ENCODE results near the gene VSTM4. TPM values are rescaled to one million over a fixed set of nuclear protein-coding genes. Genes with fewer than 3 reads are reported as not detected.

Gene VSTM4
- total and polyA plus RNA-seq, 9 of the 15 experiments (the other 6 are each of a cell fraction or from before 2014, with no cell fraction given), result 1.0 to 7.9 (median 3.0) TPM

GRCh38 chr10:49061667-49062066 lies 53.7 kb downstream of the VSTM4 start:
- BruUV-seq (replicated peaks), result no TSS peak
- in situ Hi-C loops (cut with MboI) (no loop called here), intact Hi-C loops (cut with micrococcal nuclease) (no loop called here)
- H2AFZ ChIP-seq (ENCODE audit: low read depth, low read length), result no peak overlapping the region
- ATAC-seq (no peak), DNase-seq (ENCODE audit: extremely low read depth in 1 of 4, low spot score in 3 of 4) (no peak), FAIRE-seq (no peak)
- no peak overlapping the region for H3K4me3 ChIP-seq
- H3K4me2 ChIP-seq (ENCODE audit: insufficient read depth, low read length), result no peak overlapping the region
- TF ChIP-seq ZNF24 (IDR thresholded peaks at IDR 0.05) (no peak), ZNF274 (IDR thresholded peaks at IDR 0.05; ENCODE audit: borderline replicate concordance, low read depth, low read length) (no peak), ZNF143 (CRISPR knock-in tag; IDR thresholded peaks at IDR 0.05) (no peak), ZNF740 (CRISPR knock-in tag; IDR thresholded peaks at IDR 0.05) (no peak), ZNF740 (tag; IDR thresholded peaks at IDR 0.05) (no peak), NUFIP1 (IDR thresholded peaks at IDR 0.05; ENCODE audit: partially characterized antibody) (no peak), ZNF507 (tag; conservative IDR thresholded peaks at IDR 0.05) (peak; percentile 92), CCNT2 (IDR thresholded peaks at IDR 0.05; ENCODE audit: borderline replicate concordance, extremely low read depth, insufficient read length, low read depth, low read length) (no peak), TRIM24 (IDR thresholded peaks at IDR 0.05) (no peak)
- H3K27me3 ChIP-seq (ENCODE audit: control insufficient read depth in 2 of 2, insufficient read depth in 2 of 2, low read length in 2 of 2), result no peaks in the 10 kb centered on the region
- H4K20me1 ChIP-seq (replicated peaks; ENCODE audit: control insufficient read depth, insufficient read depth, low read length), result no peaks in the 10 kb centered on the region
- no peaks in the 10 kb centered on the region for H3K79me2 ChIP-seq (ENCODE audit: control insufficient read depth, insufficient read depth, low read length)
- H3K4me1 ChIP-seq (replicated peaks in 1 of 2; ENCODE audit: control insufficient read depth in 2 of 2, insufficient read depth in 2 of 2, low read length in 2 of 2), result no peaks in the 10 kb centered on the region
- peaks cover 2% of the 10 kb centered on the region; the same call in 1 of the 3 replicates for H3K36me3 ChIP-seq (ENCODE audit: control insufficient read depth, insufficient read depth, low read length)
- ChIA-PET POLR2A (interaction anchor here (0.6 to 1.6 kb wide), 2 partner anchors 10 to 112 kb away, joined by 4 to 5 read pairs; no protein-coding TSS in a partner anchor), CTCF (ENCODE audit: low intra/inter-chr PET ratio) (no interaction called here)
- no peaks in the 10 kb centered on the region for H3K9me1 ChIP-seq (ENCODE audit: control insufficient read depth, insufficient read depth, low read length)
- 69% methylated on average over 1 of the region's 1 CpG for WGBS (ENCODE audit: insufficient coverage, low coverage, missing lambda C conversion rate)
- H3K9ac ChIP-seq (ENCODE audit: insufficient read depth in 1 of 2, low read depth in 2 of 2, low read length in 2 of 2), result no peak overlapping the region
- no peak overlapping the region for H3K27ac ChIP-seq (ENCODE audit: extremely low read depth, low read depth, low read length)
- 0 out of 2 replicates have a peak, but pooled peaks cover 2% of the 10 kb centered on the region for H3K9me3 ChIP-seq (replicated peaks; ENCODE audit: control insufficient read depth, insufficient read depth, low read depth, low read length)
